ENCODE measurements around the gene FRA10AC1.

The FRA10AC1 gene

DNA sequence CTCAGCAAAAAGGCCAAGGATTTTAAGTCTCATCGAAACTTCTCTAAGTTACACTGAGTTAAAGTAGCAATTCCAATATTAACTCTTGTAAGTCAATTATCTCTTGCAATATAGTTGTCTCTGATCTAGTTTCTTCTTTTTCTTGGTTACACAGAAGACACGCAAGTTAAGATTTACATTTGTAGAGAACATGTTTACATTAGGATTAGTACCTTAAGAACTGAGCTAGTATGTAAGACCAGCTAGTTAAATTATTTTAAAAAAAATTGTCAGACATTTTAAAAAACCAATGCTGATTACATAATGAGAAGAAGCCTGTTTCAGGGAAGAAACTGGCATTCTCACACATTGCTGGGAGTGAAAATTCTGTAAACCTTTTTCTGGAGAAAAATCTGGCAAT lies 31.4 kb downstream of the FRA10AC1 start:
- TF ChIP-seq, protein P1, sequence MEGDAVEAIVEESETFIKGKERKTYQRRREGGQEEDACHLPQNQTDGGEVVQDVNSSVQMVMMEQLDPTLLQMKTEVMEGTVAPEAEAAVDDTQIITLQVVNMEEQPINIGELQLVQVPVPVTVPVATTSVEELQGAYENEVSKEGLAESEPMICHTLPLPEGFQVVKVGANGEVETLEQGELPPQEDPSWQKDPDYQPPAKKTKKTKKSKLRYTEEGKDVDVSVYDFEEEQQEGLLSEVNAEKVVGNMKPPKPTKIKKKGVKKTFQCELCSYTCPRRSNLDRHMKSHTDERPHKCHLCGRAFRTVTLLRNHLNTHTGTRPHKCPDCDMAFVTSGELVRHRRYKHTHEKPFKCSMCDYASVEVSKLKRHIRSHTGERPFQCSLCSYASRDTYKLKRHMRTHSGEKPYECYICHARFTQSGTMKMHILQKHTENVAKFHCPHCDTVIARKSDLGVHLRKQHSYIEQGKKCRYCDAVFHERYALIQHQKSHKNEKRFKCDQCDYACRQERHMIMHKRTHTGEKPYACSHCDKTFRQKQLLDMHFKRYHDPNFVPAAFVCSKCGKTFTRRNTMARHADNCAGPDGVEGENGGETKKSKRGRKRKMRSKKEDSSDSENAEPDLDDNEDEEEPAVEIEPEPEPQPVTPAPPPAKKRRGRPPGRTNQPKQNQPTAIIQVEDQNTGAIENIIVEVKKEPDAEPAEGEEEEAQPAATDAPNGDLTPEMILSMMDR (IDR thresholded peaks at IDR 0.05; ENCODE audit: low read depth, low read length): no peak
- TF ChIP-seq EZH2phosphoT487 (IDR thresholded peaks at IDR 0.05; ENCODE audit: low read depth): no peak
- Histone ChIP-seq H3K27ac (ENCODE audit: low read length) (no peak overlapping the region), H3K4me2 (ENCODE audit: low read length) (no peak overlapping the region), H3K4me3 (ENCODE audit: low read length) (no peak overlapping the region), H3K27me3 (ENCODE audit: low read depth, low read length) (no peaks in the 10 kb centered on the region), H2AFZ (ENCODE audit: low read depth, low read length) (no peak overlapping the region), H3K9me3 (ENCODE audit: insufficient read depth, low read length) (no peaks in the 10 kb centered on the region), H3K9ac (ENCODE audit: low read length) (no peak overlapping the region), H3K79me2 (ENCODE audit: low read length) (no peaks in the 10 kb centered on the region), H3K36me3 (replicated peaks; ENCODE audit: low read depth, low read length) (no peaks in the 10 kb centered on the region), H4K20me1 (ENCODE audit: insufficient read depth, low read length) (no peaks in the 10 kb centered on the region), H3K4me1 (ENCODE audit: low read length) (no peaks in the 10 kb centered on the region)

DNA sequence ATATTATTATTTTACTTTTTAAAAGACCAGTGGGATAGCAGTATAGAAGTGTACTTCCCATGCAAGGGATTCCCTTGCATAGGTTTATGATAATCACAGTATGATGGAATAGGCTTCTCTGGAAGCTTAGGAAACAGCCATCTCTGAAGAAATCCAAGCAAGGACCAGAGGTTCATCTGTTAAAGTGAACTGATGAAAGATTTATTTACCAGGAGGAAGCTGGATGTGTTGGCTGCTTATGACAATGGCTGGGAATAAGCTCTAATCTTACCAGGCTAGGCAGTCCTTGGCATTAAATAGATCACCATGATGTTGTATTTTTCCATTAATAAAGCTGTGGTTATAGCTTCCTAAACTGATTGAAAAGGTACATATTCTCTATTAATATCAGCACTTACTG lies 32.0 kb downstream of the FRA10AC1 start:
- no peaks in the 10 kb centered on the region for H4K20me1 ChIP-seq (ENCODE audit: insufficient read depth, low read length)
- no peak overlapping the region for H3K4me3 ChIP-seq (ENCODE audit: low read length)
- H3K4me1 ChIP-seq (ENCODE audit: low read length): no peaks in the 10 kb centered on the region
- no peaks in the 10 kb centered on the region for H3K27me3 ChIP-seq (ENCODE audit: low read depth, low read length)
- H3K27ac ChIP-seq (ENCODE audit: low read length): no peak overlapping the region
- H3K36me3 ChIP-seq (replicated peaks; ENCODE audit: low read depth, low read length): no peaks in the 10 kb centered on the region
- no peak overlapping the region for H3K4me2 ChIP-seq (ENCODE audit: low read length)
- no peaks in the 10 kb centered on the region for H3K9me3 ChIP-seq (ENCODE audit: insufficient read depth, low read length)
- no peak overlapping the region for H2AFZ ChIP-seq (ENCODE audit: low read depth, low read length)
- no peaks in the 10 kb centered on the region for H3K79me2 ChIP-seq (ENCODE audit: low read length)
- no peak overlapping the region for H3K9ac ChIP-seq (ENCODE audit: low read length)
- TF ChIP-seq, protein P1 (IDR thresholded peaks at IDR 0.05; ENCODE audit: low read depth, low read length): no peak
- TF ChIP-seq EZH2phosphoT487 (IDR thresholded peaks at IDR 0.05; ENCODE audit: low read depth): no peak

DNA sequence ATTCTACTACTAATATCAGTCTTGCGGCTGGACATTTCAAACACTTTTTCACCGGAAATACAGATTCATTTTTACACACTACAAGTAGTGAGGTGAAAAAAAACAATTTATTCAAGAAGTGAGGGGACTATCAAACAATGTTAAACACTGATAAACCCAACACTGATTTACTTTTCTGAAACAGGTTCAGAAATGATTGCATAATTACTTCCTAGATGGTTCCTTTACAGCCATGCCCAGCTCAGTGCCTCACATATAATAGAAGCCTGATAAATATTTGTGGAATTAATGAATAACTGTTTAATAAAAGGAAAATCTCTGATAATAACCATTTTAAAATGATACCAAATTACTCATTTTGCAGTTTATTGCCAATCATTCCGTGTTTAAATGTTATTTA lies 34.6 kb downstream of the FRA10AC1 start:
- TF ChIP-seq EZH2phosphoT487 (IDR thresholded peaks at IDR 0.05; ENCODE audit: low read depth): no peak
- TF ChIP-seq, protein P1 (IDR thresholded peaks at IDR 0.05; ENCODE audit: low read depth, low read length): no peak
- Histone ChIP-seq H3K27ac (ENCODE audit: low read length) (no peak overlapping the region), H3K9ac (ENCODE audit: low read length) (no peak overlapping the region), H3K79me2 (ENCODE audit: low read length) (no peaks in the 10 kb centered on the region), H3K36me3 (replicated peaks; ENCODE audit: low read depth, low read length) (no peaks in the 10 kb centered on the region), H4K20me1 (ENCODE audit: insufficient read depth, low read length) (no peaks in the 10 kb centered on the region), H3K4me1 (ENCODE audit: low read length) (no peaks in the 10 kb centered on the region), H3K9me3 (ENCODE audit: insufficient read depth, low read length) (no peaks in the 10 kb centered on the region), H3K27me3 (ENCODE audit: low read depth, low read length) (no peaks in the 10 kb centered on the region), H3K4me2 (ENCODE audit: low read length) (no peak overlapping the region), H2AFZ (ENCODE audit: low read depth, low read length) (no peak overlapping the region), H3K4me3 (ENCODE audit: low read length) (no peak overlapping the region)

DNA sequence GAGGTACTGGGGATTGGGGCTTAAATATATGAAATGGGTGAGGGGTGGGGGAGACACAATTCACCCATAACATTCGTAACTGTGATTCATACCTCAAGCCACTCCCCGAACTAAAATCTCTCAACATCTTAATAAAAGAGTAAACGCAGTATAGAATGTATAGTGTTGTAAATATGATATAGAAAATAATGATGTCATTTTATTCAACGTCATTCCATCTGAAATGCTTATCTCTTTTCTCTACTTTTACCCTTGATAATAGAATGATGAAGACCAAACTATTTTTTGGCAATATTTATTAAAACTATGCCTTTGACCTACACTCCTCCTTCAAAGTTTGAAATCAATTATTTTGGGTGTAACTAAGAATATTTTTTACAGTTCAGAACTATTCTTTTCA lies 36.4 kb downstream of the FRA10AC1 start:
- Histone ChIP-seq H3K36me3 (replicated peaks; ENCODE audit: low read depth, low read length) (no peaks in the 10 kb centered on the region), H3K4me1 (ENCODE audit: low read length) (no peaks in the 10 kb centered on the region), H3K4me3 (ENCODE audit: low read length) (no peak overlapping the region), H3K27ac (ENCODE audit: low read length) (no peak overlapping the region), H2AFZ (ENCODE audit: low read depth, low read length) (no peak overlapping the region), H4K20me1 (ENCODE audit: insufficient read depth, low read length) (no peaks in the 10 kb centered on the region), H3K4me2 (ENCODE audit: low read length) (no peak overlapping the region), H3K27me3 (ENCODE audit: low read depth, low read length) (no peaks in the 10 kb centered on the region), H3K9ac (ENCODE audit: low read length) (no peak overlapping the region), H3K79me2 (ENCODE audit: low read length) (no peaks in the 10 kb centered on the region), H3K9me3 (ENCODE audit: insufficient read depth, low read length) (no peaks in the 10 kb centered on the region)
- TF ChIP-seq, protein P1 (IDR thresholded peaks at IDR 0.05; ENCODE audit: low read depth, low read length): no peak
- no peak for TF ChIP-seq EZH2phosphoT487 (IDR thresholded peaks at IDR 0.05; ENCODE audit: low read depth)

All from OCI-LY3 (cell line).